B cell (primary cell): Measurements from ENCODE around the gene ABHD1. TPM values are rescaled to one million over a fixed set of nuclear protein-coding genes. Genes with fewer than 3 reads are reported as not detected.

ENCODE experiments used
- ATAC-seq: fragments of 200-7000 bp; cut with Tn5 transposase; one replicate; pipeline ENCODE4 v1.10.0; 2021; ENCODE audit warnings: low read depth, mild to moderate bottlenecking, moderate number of reproducible peaks, moderate library complexity
- CTCF ChIA-PET: fragments of 350-600 bp; sonication (Branson Sonifier 250); formaldehyde crosslinking; loops from one replicate; lab custom pipeline; 2021; ENCODE audit warnings: antibody characterized with exemption, inconsistent platforms; lab: Charles Lee
- POLR2A ChIA-PET: fragments of 350-600 bp; sonication (Branson Sonifier 250); formaldehyde crosslinking; loops from one replicate; lab custom pipeline; 2021; ENCODE audit warnings: antibody characterized with exemption; lab: Charles Lee
- DNase-seq: peaks from one replicate; pipeline ENCODE4 v3.0.0; 2013
- H2AFZ ChIP-seq: 2 replicates; pipeline ENCODE4 v1.6.1; 2012; ENCODE audit warnings: mild to moderate bottlenecking, low read depth, low read length; ENCODE audit not compliant: insufficient read depth, poor library complexity, severe bottlenecking
- H3K27ac ChIP-seq, 2 donors: 1 replicate in 1 of 2; 2 replicates in 1 of 2; pipeline ENCODE4 v1.5.1; 2012 to 2013; ENCODE audit warnings: low read length in 2 of 2, mild to moderate bottlenecking in 2 of 2, moderate library complexity in 1 of 2
- H3K27me3 ChIP-seq, 4 experiments: fragments of 200-600 bp in 1 of 4; sonication (generic) in 1 of 4; replicated peaks in 1 of 4; 1 replicate in 2 of 4; 2 replicates in 2 of 4; pipeline versions ENCODE4 v1.6.1 to v1.7.0; 2013 to 2016; ENCODE audit warnings: low read length in 3 of 4, mild to moderate bottlenecking in 2 of 4, mixed read lengths in 1 of 4, moderate library complexity in 1 of 4; ENCODE audit not compliant: insufficient read depth in 4 of 4, control insufficient read depth in 3 of 4; ENCODE audit errors: control extremely low read depth in 1 of 4
- H3K36me3 ChIP-seq, 2 experiments: replicated peaks in 1 of 2; 1 replicate in 1 of 2; 2 replicates in 1 of 2; pipeline versions ENCODE4 v1.6.1 to v1.7.1; 2013; ENCODE audit warnings: low read length in 1 of 2; ENCODE audit not compliant: insufficient read depth in 2 of 2, control insufficient read depth in 1 of 2; ENCODE audit errors: control extremely low read depth in 1 of 2, extremely low read depth in 1 of 2
- H3K4me1 ChIP-seq, 2 donors: fragments of 200-600 bp in 1 of 2; sonication (generic) in 1 of 2; 1 replicate in 1 of 2; 2 replicates in 1 of 2; pipeline versions ENCODE4 v1.5.1 to v1.6.1; 2013 to 2017; ENCODE audit warnings: low read length in 2 of 2; ENCODE audit not compliant: control insufficient read depth in 2 of 2, insufficient read depth in 2 of 2
- H3K4me2 ChIP-seq: replicated peaks from 2 replicates; pipeline ENCODE3; 2012; ENCODE audit warnings: mild to moderate bottlenecking, low read depth, low read length; ENCODE audit not compliant: poor library complexity, severe bottlenecking
- H3K4me3 ChIP-seq, 5 experiments: fragments of 200-600 bp in 1 of 5; sonication (generic) in 1 of 5; 1 replicate in 3 of 5; 2 replicates in 2 of 5; pipeline versions ENCODE4 v1.5.1 to v1.7.0; 2011 to 2016; ENCODE audit warnings: low read length in 4 of 5, mild to moderate bottlenecking in 4 of 5, low read depth in 2 of 5, control low read depth in 1 of 5, moderate library complexity in 1 of 5; ENCODE audit not compliant: insufficient read depth in 1 of 5; ENCODE audit errors: control extremely low read depth in 1 of 5, extremely low read depth in 1 of 5
- H3K79me2 ChIP-seq: fragments of 200-600 bp; sonication (generic); one replicate; pipeline ENCODE4 v1.6.0; 2016; ENCODE audit warnings: low read length; ENCODE audit not compliant: control insufficient read depth, insufficient read depth
- H3K9ac ChIP-seq: fragments of 200-600 bp; sonication (generic); 2 replicates; pipeline ENCODE4 v1.6.1; 2017; ENCODE audit warnings: mild to moderate bottlenecking, low read length, moderate library complexity
- H3K9me3 ChIP-seq, 3 donors: one replicate each; pipeline versions ENCODE4 v1.6.1 to v1.7.1; 2013; ENCODE audit warnings: low read length in 2 of 3; ENCODE audit not compliant: control insufficient read depth in 2 of 3, insufficient read depth in 1 of 3; ENCODE audit errors: control extremely low read depth in 1 of 3
- H4K20me1 ChIP-seq: 2 replicates; pipeline ENCODE4 v1.6.0; 2012; ENCODE audit warnings: mild to moderate bottlenecking, low read length; ENCODE audit not compliant: insufficient read depth, control insufficient read depth, poor library complexity, severe bottlenecking
- H3K27ac Mint-ChIP-seq: one replicate; pipeline ENCODE4 v1.8.0; 2021; ENCODE audit warnings: mixed read lengths
- H3K27me3 Mint-ChIP-seq: one replicate; pipeline ENCODE4 v1.8.0; 2021; ENCODE audit warnings: mixed read lengths
- H3K4me1 Mint-ChIP-seq: one replicate; pipeline ENCODE4 v1.8.0; 2021; ENCODE audit warnings: mixed read lengths
- H3K4me3 Mint-ChIP-seq: one replicate; pipeline ENCODE4 v1.8.0; 2021; ENCODE audit warnings: mixed read lengths
- H3K9me3 Mint-ChIP-seq: one replicate; pipeline ENCODE4 v1.8.0; 2022; ENCODE audit warnings: mixed read lengths; ENCODE audit not compliant: insufficient read depth
- CTCF ChIP-seq: fragments of 200-600 bp; IDR thresholded peaks from one replicate; pipeline ENCODE4 v1.8.0; 2022; ENCODE audit warnings: antibody characterized with exemption, mild to moderate bottlenecking
- EZH2 ChIP-seq: IDR thresholded peaks from 2 replicates; pipeline ENCODE4 v1.6.1; 2012; ENCODE audit warnings: borderline replicate concordance, low read depth, mild to moderate bottlenecking, moderate library complexity, low read length; ENCODE audit not compliant: insufficient read depth, poor library complexity, severe bottlenecking
- WGBS: methylation state at CpG from one replicate; pipeline ENCODE4 v1.1.5; 2013; ENCODE audit warnings: missing lambda C conversion rate; ENCODE audit not compliant: insufficient coverage; 5-methylcytosine and 5-hydroxymethylcytosine counted together
- intact Hi-C: fragments of 100-400 bp; cut with micrococcal nuclease; formaldehyde crosslinking; loops from one replicate; pipeline ENCODE4 v1.10.0; 2022
- polyA plus RNA-seq: library from polyadenylated mRNA; depleted of rRNA; stranded (reverse); fragments of >200 nt; gene quantifications from 2 replicates; pipeline ENCODE4 v1.2.3, GENCODE V29; 2012
- total RNA-seq, 2 donors: library from RNA; stranded (reverse); fragments of 120-200 nt in 1 of 2; gene quantifications; 1 replicate in 1 of 2; 2 replicates in 1 of 2; pipeline versions ENCODE4 v1.2.3 to v1.2.4, GENCODE V29; 2013 to 2022

Gene ABHD1
- total and polyA plus RNA-seq, 2 donors (not counting 1 experiment from before 2014, with no cell fraction given), result 1.5 to 2.7 TPM

- Histone ChIP-seq H3K9me3 (no peaks in the 10 kb centered on the region), H4K20me1 (no peaks in the 10 kb centered on the region), H2AFZ (no peak overlapping the region), H3K9ac (no peak overlapping the region), H3K27me3 (no peaks in the 10 kb centered on the region), H3K79me2 (no peaks in the 10 kb centered on the region), H3K4me2 (no peak overlapping the region), H3K4me3 (no peak overlapping the region), H3K4me1 (peaks cover 6 to 9% of the 10 kb centered on the region in 2 donors), H3K36me3 (no peaks in the 10 kb centered on the region), H3K27ac (no peak overlapping the region)
- 92% methylated on average over 3 of the region's 3 CpGs for WGBS
- no peak for DNase-seq
- Mint-ChIP-seq H3K27me3 (no peaks in the 10 kb centered on the region), H3K27ac (no peak overlapping the region), H3K4me3 (no peak overlapping the region), H3K4me1 (peaks cover 11% of the 10 kb centered on the region), H3K9me3 (no peaks in the 10 kb centered on the region)
- POLR2A ChIA-PET, result interaction anchor here (0.6 kb wide), 1 partner anchor 38 kb away, joined by 3 read pairs; the partner anchor contains the start of gene PREB
- TF ChIP-seq EZH2 (no peak), CTCF (no peak)
- intact Hi-C loops, result loop anchor here (1.0 to 5.0 kb wide), 4 partner anchors 11 to 585 kb away; partner anchors contain the start of genes KHK and PREB
- no peak for ATAC-seq
- CTCF ChIA-PET, result interaction anchor here (0.8 to 8.8 kb wide), 10 partner anchors 9 to 207 kb away, joined by 3 to 143 read pairs (median 6); partner anchors contain the start of genes AGBL5 and TRIM54
Measured at GRCh38 chr2:27096748-27097297, 26.8 kb upstream of the ABHD1 start.

DNA sequence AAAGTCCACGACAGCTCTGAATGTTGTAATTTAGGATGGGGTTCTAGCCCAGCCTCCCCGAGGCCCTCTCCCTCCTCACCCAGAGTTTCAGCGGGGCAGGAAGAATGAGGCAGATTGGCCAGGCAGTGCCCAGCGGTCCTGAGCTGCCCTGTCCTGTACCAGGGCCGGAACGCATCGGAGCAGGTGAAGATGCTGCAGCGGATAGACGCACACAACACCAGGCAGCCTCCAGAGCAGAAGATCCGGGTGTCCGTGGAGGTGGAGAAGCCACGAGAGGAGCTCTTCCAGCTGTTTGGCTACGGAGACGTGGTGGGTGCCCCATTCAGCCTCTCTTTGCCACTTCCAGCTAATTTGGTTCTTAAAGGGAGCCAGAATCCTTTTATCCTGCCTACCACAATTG, 26.3 kb upstream of the ABHD1 start:
- H3K4me1 Mint-ChIP-seq, result peaks cover 11% of the 10 kb centered on the region
- no peaks in the 10 kb centered on the region for H3K36me3 ChIP-seq
- DNase-seq, result no peak
- H4K20me1 ChIP-seq, result no peaks in the 10 kb centered on the region
- no peaks in the 10 kb centered on the region for H3K9me3 ChIP-seq
- H3K9me3 Mint-ChIP-seq, result no peaks in the 10 kb centered on the region
- CTCF ChIA-PET, result interaction anchor here (0.8 to 8.8 kb wide), 10 partner anchors 10 to 207 kb away, joined by 3 to 143 read pairs (median 10); partner anchors contain the start of genes AGBL5 and TRIM54
- intact Hi-C loops, result loop anchor here (5.0 kb wide), 1 partner anchor 585 kb away; no protein-coding TSS in a partner anchor
- no peak overlapping the region for H3K4me2 ChIP-seq
- POLR2A ChIA-PET, result no interaction called here
- no peak overlapping the region for H3K4me3 ChIP-seq
- H2AFZ ChIP-seq, result no peak overlapping the region
- ATAC-seq, result no peak
- H3K27me3 ChIP-seq, result no peaks in the 10 kb centered on the region
- H3K4me3 Mint-ChIP-seq, result no peak overlapping the region
- H3K9ac ChIP-seq, result no peak overlapping the region
- no peaks in the 10 kb centered on the region for H3K79me2 ChIP-seq
- H3K27me3 Mint-ChIP-seq, result no peaks in the 10 kb centered on the region
- H3K27ac Mint-ChIP-seq, result no peak overlapping the region
- H3K27ac ChIP-seq, result no peak overlapping the region
- WGBS, result 98% methylated on average over 12 of the region's 14 CpGs
- TF ChIP-seq EZH2 (no peak), CTCF (no peak)
- H3K4me1 ChIP-seq, result peaks cover 6 to 9% of the 10 kb centered on the region in 2 donors
